ENCODE data around the gene CPNE4.
"Not testable (repeated sequence)": the region's sequence is repeated elsewhere in the genome, so short reads cannot be mapped to it uniquely, and the experiment has no call there.

CPNE4 gene

DNA sequence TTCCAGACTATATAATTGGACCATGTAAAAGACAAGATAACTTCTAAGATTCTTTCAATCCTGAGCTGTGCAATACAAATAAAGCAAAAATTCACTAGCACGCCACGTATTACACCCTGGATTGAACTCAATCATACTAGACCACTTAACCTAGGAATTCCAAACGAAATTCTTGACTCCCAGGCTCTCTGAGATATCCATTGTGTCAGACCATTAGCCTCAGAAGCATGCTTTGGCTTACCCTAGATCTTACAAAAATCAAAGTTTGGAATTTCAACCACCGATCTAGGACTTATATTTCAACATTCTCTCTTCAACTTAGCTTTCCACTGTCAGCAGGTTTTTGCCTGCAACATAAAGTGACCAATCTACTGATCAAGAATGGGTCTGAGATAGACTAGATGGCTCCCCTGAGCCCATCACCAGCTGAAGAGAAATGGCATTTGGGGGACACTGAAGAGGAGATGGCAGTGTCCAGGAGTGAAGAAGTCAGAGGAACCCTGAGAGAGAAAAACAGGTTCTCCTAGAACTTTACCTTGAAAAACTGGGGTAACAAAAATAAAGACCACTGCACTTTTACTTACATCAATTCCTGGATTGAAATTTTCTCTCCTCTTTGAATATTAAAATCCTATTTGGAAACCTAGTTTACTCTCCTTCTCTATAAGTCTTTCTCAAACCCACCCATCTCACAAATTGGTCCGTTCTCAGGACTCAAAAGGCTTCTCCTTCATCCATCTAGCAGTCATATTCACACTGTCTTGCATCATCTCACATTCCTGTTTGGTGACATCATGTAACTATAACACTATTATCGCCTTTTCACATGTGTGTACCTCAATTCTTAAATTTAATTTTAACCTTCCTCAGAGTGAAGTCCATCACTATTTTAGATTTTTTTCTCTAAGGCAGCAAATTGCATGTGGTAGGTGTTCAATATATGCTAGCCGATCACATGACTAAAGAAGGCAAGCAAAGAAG, 18.5 kb downstream of the CPNE4 start:
- DNase-seq: no peak

DNA sequence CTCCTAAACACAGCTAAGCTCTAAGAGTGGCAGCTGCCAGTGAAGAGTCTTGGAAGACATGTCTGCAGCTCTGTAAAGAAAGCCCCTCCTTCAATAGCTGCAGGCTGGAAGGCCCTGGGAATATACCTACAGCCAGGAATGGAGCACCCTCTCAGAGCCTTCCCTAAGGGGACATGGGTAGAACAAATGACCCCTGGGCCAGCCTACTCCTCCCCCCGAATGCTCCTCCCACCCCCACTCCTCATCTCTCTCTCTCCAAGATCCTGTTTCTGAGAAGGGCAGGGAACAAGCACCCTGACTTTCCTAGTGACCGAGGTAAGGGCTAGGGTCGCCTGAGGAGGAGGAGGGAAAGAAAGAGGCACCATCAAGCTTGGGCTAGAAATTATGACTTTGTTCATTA, 20.7 kb downstream of the CPNE4 start:
- no peak for DNase-seq

DNA sequence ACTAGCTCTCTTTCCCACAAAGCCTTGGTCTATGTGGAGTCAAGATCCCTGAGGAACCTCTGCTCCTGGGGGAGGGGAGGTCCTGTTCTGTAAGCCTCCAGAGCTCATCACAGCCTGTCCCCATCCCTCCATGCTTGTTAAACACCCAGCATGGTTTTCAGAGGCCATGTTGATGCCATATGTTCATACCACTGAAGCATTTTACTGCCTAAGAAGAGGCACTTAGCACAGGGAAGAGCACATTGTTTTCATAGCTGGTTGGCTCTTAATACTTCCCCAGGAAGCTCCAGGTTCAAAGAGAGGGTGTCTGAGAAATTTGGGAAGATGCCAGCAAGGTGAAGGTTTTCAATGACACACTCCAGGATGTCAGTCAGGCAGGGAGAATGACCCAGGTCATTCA, 25.6 kb downstream of the CPNE4 start:
- DNase-seq: no peak

DNA sequence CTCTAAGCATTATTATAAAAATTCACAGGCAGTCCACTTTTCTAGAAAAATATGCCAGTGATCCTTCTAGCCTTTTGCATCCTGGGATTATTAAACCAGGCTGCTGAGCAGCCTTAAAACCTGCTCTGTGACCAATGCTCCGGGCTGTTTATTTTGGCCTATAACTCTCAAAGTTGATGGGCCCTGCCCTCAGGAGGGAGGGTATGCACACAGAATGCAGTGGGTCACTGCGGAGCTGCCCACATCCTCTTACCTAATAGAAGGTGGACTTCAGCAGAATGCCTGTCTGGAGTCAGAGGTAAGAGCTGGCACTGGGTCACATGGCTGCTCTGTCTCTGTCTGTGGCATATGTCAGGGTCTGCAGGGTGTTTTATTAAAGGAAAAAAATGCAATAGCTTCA, 26.0 kb downstream of the CPNE4 start:
- no peak for DNase-seq

DNA sequence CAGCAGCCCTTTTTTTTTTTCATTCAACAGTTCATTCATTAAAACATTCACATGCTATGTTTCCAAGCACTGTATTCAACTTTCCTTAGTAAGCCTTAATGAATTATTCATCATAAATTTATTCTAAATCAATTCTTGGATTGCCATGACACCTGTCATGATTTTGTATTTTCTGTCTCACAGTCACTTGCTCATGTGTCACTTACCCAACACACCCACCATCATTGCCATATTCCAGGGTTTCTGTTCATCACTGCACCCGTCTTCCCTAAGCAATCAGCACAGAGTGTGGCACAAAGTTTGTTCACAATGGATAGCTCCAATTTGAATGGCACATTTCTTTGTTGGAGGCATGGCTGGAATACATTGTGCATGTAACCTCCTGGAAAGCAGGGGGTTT, 27.2 kb downstream of the CPNE4 start:
- DNase-seq: no peak

DNA sequence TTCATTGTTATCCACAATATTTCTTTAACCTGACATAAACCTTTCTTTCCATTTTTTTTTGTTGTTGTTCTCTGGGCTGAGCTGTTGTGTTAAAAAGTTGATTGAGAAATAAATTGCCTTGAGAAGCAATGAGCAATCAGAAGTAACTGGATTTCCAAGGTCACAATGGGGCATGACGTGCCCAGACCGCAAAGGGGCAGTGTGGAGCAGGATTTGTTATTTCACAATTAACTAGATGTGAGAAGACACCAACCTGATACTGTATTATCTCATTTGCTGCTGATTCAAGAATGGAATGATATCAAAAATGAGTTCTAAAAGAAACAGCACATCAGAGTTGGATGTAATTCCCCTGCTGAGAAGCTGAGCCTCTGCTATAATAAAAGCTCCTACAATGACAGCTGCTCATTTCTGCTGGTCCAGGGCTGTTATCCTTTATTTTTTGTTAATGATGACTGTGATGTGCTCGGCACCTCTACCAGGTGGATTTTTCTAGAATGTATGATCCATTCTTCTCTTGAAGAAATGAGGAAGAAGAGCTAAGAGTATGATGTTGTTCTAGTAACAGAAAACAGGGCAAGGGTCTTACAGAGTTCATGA, 28.1 kb downstream of the CPNE4 start:
- DNase-seq: no peak

DNA sequence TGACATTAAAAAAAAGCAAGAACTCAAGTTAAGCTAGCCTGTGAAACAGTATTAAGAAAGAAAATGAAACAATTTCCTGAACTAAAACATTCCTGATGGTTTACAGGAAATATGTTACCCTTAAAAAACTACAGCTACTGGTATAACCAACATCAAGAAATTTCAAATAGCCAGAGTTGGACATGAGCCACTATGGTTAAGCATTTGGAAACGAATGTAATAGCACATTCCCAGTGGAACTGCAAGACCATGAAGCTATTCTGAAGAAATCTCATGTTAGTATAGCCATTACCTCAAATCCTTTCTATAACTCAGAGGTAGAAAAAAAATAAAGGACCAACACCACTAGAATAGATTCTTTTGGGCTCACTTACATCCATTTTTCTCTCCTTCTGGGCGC, 30.2 kb downstream of the CPNE4 start:
- DNase-seq: no peak

DNA sequence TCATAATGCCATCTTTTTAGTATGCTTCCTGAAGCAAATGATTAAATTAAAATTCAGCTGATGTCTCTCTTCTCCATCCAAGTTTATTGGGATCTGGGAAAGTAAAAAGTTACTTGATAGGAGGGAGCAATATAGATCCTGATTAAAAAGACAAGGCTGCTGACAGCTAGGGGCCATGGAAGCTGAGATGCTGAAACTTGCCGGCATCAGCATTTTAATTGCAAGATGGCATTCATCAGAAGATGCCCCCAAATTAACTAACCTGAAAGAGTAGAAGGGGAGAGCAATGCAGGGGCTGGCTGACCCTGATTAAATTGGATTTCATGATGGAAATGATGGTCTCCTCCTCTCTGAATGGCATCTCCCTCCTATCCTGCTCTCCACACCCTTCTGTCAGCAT, 31.1 kb downstream of the CPNE4 start:
- no peak for DNase-seq

DNA sequence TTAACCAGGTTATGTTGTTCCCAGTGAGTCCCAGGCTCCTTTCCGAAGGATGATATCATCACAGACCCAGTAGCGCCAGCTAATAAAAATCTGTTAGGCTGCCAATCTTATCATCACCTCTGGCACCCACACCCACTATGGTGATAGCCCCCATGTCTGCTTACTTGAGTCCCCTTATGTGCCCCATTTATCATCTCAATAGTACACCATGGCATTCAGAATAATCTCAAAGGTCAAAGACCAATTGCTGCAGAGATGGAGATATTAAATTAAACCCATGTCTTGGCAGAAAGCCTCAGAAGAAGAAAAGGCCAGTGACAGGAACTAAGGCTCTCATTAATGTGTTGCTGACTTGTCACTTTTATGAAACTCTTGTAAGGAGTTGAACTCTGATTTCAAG, 32.8 kb downstream of the CPNE4 start:
- no peak for DNase-seq

DNA sequence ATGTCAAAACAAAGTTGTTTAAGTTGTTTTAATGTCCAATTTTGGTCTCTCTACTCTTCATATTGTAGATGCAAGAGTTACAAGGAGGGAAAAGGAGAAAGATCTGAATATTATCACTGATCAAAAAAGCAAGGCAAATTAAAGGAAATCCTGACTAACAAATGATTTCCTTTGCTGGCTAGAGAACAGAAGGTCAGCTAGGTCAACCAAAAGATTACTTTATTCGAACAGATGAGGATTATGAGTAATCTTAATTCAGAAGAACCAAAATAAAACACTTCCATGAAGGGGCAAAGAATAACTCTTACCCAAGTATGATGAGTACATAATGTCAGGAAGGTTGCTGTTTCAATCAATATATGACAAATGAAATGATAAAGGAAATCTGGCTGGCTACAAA, 33.8 kb downstream of the CPNE4 start:
- no peak for DNase-seq

DNA sequence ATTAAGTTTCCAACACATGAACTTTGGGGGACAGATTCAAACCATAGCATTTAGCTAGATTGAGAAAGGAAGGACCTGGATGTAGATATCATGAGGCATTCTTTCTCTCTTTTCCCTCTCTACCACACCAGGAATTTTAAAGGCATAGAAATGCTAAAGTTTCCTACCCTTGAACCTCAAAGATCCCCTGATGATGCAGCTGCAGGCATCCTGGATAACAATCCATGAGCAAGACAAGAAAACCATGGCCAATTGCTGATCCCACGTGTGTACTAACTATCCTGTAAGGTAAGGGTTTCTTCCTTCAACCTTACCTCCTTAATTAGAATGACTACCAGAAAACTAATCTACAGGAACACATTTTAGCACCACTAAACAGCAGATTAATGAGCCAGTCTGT, 36.8 kb downstream of the CPNE4 start:
- no peak for DNase-seq

DNA sequence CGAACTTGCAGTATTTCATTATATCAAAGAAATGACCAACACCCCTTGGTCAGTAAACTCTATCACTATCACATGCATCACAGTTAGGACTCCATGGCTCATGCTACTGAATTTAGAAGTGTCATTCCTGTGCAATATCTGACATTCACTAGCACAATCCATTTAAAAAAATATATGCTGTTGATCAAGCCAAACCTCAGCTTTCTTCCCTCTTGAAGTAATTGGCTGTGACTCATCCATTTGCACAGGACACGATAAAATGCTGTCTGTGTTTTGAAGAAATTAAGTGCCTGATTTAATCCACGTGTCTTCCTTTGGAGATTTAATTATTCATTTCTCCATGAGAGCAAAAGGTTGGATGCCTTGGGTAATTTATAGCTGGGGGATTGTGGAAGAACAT, 38.9 kb downstream of the CPNE4 start:
- no peak for DNase-seq

DNA sequence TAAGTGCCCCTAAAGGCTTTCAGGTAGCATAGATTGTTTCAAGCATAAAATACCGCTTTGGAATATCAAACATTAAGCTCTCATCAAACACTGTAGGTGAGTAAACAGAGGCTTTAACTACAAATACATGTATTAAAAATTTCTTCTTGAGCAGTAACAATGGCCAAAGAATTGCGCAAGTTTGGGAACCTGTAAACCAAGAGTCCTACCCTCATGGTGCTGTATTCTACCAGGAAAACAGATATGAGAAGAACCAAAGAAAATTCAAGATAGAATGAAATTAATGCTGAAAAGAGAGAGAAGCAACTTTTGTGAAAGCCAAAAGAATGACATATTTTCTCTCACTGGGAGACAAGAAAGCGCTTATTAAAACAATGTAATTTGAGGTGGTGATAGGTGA, 45.5 kb downstream of the CPNE4 start:
- no peak for DNase-seq

DNA sequence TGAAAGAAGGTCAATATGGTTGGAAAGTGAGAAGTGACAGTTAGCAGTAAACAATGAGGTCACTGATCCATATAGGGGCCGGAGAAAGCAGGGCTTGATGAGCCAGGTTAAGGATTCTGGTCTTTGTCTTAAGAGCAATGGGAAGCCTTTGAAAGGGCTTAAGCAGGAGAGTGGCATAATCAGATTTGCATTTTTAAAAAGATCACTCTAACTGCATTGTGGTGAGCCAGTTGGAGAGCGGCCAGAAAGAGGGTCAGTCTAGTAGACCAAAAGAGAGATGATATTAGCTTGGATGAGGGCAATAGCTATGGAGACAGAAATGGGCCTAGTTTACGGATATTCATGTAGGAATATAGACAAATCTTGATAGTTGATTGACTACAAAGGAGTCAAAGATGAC, 46.6 kb downstream of the CPNE4 start:
- DNase-seq: no peak

DNA sequence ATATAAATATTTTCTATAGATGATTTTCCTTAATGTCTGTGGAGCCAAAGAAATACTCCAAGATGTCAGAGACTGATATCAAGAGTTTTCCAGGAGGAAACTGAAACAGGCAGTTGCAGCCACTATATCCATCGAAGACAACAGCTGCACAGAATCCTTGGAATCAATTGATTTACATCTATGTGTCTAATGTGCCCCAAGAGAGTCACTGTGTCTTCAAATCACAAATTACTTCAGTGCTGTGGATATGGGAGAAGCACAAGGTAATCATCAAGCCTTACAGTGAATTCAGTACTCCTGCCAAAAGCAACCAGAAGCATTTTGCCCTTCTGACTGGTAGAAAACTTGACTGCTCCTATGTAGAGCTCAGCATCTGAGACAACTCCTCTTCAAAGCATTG, 51.1 kb downstream of the CPNE4 start:
- DNase-seq: no peak

DNA sequence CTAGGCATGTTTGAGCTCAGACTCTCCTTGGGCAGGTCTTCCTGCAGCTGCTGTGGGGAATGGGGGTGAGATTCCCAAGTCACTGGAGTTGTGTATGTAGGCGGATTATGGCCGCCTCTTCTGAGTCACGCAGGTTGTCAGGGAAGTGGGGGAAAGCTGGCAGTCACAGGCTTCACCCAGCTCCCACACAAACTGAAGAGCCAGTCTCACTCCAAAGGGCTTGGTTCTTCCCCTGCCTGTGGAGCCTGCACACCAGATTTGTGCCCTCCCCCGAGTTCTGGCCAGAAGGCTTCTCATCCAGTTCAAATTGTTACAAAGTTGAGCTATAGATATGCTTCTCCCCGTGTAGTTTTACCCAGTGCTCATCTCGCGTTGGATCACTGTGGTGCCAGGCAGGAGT, 53.5 kb downstream of the CPNE4 start:
- no peak for DNase-seq

DNA sequence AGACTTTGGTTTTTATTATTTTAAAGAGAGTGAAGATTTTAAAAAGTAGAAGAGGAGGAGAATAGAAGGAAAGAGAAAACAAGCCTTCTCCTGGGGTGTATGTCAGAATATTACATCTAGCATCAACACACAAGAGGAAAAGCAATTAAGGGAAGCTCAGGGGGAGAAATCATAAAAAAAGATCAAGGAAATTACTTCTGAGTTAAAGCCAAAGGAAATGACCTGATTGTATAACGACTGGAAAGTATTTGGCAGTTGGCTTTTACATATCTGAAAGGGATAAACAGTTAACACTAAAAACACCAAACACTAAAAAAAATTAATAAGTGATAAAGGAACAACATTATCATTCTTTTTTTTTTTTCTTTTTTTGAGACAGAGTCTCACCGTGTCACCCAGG, 58.4 kb downstream of the CPNE4 start:
- DNase-seq: no peak

DNA sequence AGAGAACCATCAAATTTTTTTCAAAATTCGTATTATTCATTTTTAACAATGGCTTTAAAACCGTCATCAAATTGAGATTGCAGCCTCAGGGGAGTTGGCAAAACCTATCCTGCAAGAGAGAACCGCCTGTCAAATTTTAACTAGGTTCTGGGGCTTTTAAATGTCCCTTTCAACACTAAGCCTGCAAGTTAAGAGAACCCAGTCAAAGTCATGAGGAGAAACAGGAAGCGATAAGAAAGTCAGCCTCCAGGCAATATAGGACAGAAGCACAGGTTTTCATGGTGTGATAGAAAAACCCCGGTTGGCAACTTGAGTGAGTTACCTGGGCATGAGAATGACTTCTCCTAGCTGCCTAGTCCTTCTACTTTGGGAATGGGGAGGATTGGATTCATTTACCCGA, 59.8 kb downstream of the CPNE4 start:
- no peak for DNase-seq

DNA sequence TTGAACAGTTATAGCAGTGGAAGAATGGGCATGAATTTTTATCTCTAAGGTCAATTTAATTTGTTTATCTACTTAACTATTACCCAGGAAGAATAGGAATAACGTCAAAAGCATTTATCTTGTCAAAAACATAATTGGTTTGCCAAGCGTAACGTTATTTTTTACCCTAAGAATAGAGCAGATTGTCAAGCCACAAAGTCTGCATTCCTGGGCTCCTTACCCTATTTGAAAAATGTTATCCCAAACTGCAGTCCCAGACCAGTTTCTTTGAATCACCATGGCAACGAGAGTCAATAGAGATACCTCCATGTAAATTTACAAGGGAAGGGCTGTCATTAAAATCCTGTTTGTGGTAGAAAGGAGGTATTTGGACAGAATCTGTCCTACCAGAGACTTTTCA, 61.1 kb downstream of the CPNE4 start:
- no peak for DNase-seq

DNA sequence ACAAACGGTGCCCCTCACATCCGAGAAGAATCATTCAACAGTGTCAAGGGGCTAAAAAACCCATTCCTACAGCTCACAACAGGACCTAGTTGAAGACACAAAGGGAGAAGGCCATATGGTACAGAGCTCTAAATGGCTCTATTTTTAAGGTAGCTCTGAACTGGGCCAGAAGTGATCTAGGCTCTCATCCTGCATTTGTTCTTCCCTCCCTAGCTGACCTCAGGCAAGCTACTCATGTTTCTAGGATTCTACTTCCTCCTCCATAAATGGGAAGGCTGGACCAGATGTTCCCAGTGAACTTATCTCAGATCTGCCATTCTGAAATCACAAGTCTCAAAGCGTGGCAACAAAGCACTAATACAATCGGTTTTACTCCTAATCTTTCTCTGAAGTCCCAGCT, 62.3 kb downstream of the CPNE4 start:
- DNase-seq: no peak

DNA sequence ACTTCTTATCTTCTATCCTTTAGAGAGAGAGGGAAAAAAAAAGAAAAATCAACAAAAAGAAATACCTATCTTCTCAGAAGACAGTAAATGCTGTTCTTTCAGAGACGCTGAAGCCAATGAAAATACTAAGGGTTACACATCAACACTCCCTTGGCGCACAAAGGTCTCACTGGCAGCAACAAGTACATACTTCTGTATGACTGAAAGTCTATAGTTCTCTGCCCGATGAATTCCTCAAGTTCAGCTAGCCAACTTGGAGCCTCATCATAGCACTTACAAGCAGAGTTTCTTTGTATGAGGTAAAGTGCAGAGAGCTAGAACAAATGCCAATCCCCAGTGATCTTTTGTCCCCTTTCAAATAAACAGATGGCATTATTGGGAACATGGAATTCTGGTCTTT, 62.7 kb downstream of the CPNE4 start:
- DNase-seq: no peak

DNA sequence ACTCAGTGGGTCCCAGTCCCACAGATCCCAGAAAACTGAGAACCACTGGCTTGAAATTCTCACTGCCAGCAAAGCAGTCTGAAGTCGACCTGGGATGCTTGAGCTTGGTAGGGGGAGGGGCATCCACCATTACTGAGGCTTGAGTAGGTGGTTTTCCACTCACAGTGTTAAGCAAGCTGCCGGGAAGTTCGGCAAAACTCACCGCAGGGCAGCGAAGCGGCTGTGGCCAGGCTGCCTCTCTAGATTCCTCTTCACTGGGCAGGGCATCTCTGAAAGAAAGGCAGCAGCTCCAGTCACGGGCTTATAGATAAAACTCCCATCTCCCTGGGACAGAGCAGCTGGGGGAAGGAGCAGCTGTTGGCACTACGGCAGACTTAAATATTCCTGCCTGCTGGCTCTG, 71.4 kb downstream of the CPNE4 start:
- not testable (repeated sequence) for DNase-seq

DNA sequence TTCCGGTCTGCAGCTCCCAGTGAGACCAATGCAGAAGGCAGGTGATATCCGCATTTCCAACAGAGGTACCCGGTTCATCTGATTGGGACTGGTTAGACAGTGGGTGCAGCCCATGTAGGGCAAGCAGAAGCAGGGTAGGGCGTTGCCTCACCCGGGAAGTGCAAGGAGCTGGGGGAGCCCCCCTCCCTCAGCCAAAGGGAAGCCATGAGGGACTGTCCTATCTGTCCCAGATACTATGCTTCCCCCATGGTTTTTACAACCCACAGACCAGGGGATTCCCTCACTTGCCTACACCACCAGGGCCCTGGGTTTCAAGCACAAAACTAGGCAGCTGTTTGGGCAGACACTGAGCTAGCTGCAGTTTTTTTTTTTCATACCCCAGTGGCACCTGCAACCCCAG, 71.8 kb downstream of the CPNE4 start:
- no peak for DNase-seq

DNA sequence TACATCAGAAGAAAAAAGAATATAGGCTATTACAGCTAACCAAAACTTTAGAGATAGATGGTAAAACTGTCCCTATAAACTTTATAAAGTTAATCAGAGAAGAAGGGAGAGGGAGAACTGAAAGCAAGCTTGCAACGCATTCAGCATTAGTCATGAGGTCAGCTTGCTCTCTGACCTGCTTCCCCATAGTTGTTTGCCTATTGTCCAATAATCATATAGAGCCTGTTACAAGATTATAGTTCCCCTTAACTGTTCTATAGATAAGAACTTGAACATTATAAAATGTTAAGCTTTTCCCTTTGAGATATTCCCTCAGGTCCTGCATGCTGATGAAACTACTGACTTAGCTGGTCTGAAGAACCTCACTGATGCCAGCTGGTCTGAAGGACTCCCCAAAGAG, 74.5 kb downstream of the CPNE4 start:
- DNase-seq: no peak

DNA sequence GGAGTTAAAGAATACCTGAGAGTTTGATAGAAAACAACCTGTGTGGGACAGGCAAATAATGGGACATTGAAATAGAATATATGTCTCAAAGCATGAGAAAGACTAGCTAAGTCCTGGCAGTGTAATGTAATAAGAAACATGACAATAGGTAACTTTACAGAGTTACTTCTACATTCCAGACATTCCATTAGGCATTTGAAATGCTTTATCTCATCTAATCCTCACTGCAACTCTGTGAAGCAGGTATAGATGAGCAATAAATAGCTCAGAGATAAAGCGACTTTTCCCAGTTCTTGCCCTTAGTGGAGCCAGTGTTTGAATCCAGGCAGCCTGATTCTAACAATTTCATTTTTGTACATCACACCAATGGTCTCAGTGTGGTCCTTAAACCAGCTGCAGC, 76.8 kb downstream of the CPNE4 start:
- DNase-seq: no peak
